ENCODE results near the gene SPDYE6.
"Not testable (repeated sequence)": the region's sequence is repeated elsewhere in the genome, so short reads cannot be mapped to it uniquely, and the experiment has no call there.

- TF ChIP-seq TAF1 (IDR thresholded peaks at IDR 0.05; ENCODE audit: borderline replicate concordance, low read depth, low read length); CTCF (IDR thresholded peaks at IDR 0.05); TCF12 (IDR thresholded peaks at IDR 0.05); TEAD4 (IDR thresholded peaks at IDR 0.05; ENCODE audit: borderline replicate concordance, insufficient read depth); POLR2AphosphoS5 (IDR thresholded peaks at IDR 0.05; ENCODE audit: low read depth, low read length); EP300 (IDR thresholded peaks at IDR 0.05; ENCODE audit: borderline replicate concordance in 1 of 2, low read depth in 1 of 2, low read length in 1 of 2); FOXM1 (IDR thresholded peaks at IDR 0.05; ENCODE audit: low read depth); MXI1 (IDR thresholded peaks at IDR 0.05; ENCODE audit: low read depth, low read length): not testable (repeated sequence)
Measured at GRCh38 chr7:102327183-102327582, 29.1 kb downstream of the SPDYE6 start.

Measured in SK-N-SH (cell line).